Measurements from ENCODE around the gene MAP1LC3C.
"Not testable (repeated sequence)": the region's sequence is repeated elsewhere in the genome, so short reads cannot be mapped to it uniquely, and the experiment has no call there.

DNA sequence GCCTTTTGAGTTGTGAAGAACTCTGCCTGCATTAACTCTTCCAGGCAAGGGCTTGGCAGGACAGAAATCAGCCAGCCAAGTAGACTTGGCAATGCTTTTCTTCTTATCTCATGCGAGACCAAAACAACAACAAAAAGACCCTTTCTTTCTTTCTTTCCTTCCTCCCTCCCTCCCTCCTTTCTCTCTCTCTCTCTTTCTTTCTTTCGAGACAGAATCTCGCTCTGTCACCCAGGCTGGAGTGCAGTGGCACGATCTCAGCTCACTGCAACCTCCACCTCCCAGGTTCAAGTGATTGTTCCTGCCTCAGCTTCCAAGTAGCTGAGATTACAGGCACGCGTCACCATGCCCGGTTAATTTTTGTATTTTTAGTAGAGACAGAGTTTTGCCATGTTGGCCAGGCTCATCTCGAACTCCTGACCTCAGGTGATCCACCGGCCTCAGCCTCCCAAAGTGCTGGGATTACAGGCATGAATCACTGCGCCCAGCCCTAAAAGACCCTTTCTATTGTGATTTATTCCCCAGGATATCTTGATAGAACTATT lies 10.4 kb downstream of the MAP1LC3C start:
- TF ChIP-seq, protein P1, sequence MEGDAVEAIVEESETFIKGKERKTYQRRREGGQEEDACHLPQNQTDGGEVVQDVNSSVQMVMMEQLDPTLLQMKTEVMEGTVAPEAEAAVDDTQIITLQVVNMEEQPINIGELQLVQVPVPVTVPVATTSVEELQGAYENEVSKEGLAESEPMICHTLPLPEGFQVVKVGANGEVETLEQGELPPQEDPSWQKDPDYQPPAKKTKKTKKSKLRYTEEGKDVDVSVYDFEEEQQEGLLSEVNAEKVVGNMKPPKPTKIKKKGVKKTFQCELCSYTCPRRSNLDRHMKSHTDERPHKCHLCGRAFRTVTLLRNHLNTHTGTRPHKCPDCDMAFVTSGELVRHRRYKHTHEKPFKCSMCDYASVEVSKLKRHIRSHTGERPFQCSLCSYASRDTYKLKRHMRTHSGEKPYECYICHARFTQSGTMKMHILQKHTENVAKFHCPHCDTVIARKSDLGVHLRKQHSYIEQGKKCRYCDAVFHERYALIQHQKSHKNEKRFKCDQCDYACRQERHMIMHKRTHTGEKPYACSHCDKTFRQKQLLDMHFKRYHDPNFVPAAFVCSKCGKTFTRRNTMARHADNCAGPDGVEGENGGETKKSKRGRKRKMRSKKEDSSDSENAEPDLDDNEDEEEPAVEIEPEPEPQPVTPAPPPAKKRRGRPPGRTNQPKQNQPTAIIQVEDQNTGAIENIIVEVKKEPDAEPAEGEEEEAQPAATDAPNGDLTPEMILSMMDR (IDR thresholded peaks at IDR 0.05), result not testable (repeated sequence)
- TF ChIP-seq POLR2A (IDR thresholded peaks at IDR 0.05), result not testable (repeated sequence)

All from body of pancreas (tissue), 4 donors.